ENCODE data around the gene UBXN11. TPM values are rescaled to one million over a fixed set of nuclear protein-coding genes. Genes with fewer than 3 reads are reported as not detected.

UBXN11 gene
- total RNA-seq, 4 donors from 2014 or later, result 10.4 to 29.9 (median 16.7) TPM

GRCh38 chr1:26277261-26277661 is 29.2 kb downstream of the UBXN11 start:
- TF ChIP-seq, protein P1, sequence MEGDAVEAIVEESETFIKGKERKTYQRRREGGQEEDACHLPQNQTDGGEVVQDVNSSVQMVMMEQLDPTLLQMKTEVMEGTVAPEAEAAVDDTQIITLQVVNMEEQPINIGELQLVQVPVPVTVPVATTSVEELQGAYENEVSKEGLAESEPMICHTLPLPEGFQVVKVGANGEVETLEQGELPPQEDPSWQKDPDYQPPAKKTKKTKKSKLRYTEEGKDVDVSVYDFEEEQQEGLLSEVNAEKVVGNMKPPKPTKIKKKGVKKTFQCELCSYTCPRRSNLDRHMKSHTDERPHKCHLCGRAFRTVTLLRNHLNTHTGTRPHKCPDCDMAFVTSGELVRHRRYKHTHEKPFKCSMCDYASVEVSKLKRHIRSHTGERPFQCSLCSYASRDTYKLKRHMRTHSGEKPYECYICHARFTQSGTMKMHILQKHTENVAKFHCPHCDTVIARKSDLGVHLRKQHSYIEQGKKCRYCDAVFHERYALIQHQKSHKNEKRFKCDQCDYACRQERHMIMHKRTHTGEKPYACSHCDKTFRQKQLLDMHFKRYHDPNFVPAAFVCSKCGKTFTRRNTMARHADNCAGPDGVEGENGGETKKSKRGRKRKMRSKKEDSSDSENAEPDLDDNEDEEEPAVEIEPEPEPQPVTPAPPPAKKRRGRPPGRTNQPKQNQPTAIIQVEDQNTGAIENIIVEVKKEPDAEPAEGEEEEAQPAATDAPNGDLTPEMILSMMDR (IDR thresholded peaks at IDR 0.05; ENCODE audit: low read depth), result no peak

DNA sequence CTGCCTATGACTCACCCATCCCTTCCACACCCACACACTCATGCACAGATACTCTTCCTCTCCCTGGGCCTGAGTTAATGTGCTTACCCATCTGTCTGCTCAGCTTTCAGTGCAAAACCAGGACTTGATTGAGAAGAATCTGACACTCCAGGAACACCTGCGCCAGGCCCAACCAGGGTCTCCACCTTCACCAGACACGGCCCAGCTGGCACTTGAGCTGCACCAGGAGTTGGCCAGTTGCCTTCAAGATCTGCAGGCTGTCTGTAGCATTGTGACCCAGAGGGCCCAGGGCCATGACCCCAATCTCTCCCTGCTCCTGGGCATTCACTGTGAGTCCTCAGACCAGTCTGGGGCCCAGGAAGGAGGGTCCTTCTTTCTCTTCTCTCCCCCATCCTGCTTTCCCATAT is 30.0 kb downstream of the UBXN11 start:
- TF ChIP-seq, protein P1 (IDR thresholded peaks at IDR 0.05; ENCODE audit: low read depth), result no peak

GRCh38 chr1:26275580-26276431 is 30.6 kb downstream of the UBXN11 start:
- TF ChIP-seq, protein P1 (IDR thresholded peaks at IDR 0.05; ENCODE audit: low read depth), result no peak

GRCh38 chr1:26274801-26275425 is 31.5 kb downstream of the UBXN11 start:
- TF ChIP-seq, protein P1 (IDR thresholded peaks at IDR 0.05; ENCODE audit: low read depth), result no peak

- TF ChIP-seq, protein P1 (IDR thresholded peaks at IDR 0.05; ENCODE audit: low read depth), result no peak
These were observed 37.3 kb downstream of the UBXN11 start for GRCh38 chr1:26269198-26269550.

DNA sequence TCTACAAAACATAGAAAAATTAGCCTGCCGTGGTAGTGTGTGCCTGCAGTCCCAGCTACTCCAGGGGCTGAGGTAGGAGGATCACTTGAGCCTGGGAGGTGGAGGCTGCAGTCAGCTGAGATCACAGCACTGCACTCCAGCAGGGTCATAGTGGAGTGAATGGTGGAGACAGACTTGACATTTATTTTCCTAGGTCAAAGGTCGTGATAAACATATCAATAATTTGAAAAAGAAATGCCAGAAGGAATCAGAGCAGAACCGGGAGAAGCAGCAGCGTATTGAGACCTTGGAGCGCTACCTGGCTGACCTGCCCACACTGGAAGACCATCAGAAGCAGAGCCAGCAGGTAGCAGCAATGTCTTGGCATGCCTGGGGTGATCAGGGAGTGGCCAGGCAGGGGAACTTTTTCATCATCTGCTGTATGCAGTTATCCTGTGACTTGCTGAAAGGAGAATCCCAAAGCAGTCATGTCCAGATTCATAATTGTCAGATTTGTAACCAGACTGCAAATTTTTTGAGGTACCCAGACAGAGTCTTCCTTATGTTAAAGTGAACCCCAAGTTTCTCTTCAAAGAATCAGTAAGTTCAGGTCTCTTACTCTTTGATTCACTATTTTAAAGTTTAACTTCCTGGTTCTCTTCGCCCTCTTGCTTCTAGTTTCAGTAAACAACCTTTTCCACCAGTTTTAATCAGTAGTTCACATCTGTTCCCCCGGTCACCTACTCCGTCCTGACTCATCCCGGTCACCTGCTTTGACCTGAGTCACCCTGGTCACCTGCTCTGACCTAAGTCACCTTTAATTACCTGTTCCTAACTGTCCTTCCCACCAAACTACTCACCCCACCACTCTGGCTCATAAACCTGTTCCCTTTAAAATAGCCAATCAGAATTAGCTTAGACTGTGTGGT is 37.9 kb downstream of the UBXN11 start:
- TF ChIP-seq, protein P1 (IDR thresholded peaks at IDR 0.05; ENCODE audit: low read depth), result no peak

Measured in subcutaneous adipose tissue (tissue), 4 donors.